Uterus (tissue), 4 donors: Measurements from ENCODE around the gene NR3C2. TPM values are rescaled to one million over a fixed set of nuclear protein-coding genes. Genes with fewer than 3 reads are reported as not detected.

Experiments
- DNase-seq, 2 donors: peaks; one replicate each; pipeline ENCODE4 v3.0.0-alpha.2; 2019 to 2020
- H3K27ac ChIP-seq, 2 donors: fragments of 200-600 bp; sonication (generic); 1 replicate in 1 of 2; 2 replicates in 1 of 2; pipeline ENCODE4 v1.5.1; 2016 to 2018
- H3K27me3 ChIP-seq, 2 donors: fragments of 200-600 bp; sonication (generic); one replicate each; pipeline ENCODE4 v1.5.1; 2018 to 2019; ENCODE audit warnings: control low read depth in 1 of 2
- H3K36me3 ChIP-seq, 2 donors: fragments of 200-600 bp; sonication (generic); one replicate each; pipeline ENCODE4 v1.5.1; 2019; ENCODE audit warnings: control low read depth in 1 of 2
- H3K4me1 ChIP-seq, 2 donors: fragments of 200-600 bp; sonication (generic); one replicate each; pipeline ENCODE4 v1.5.1; 2018 to 2019; ENCODE audit warnings: control low read depth in 1 of 2
- H3K4me3 ChIP-seq, 2 donors: fragments of 200-600 bp; sonication (generic); 1 replicate in 1 of 2; 2 replicates in 1 of 2; pipeline ENCODE4 v1.5.1; 2018 to 2019; ENCODE audit warnings: mild to moderate bottlenecking in 1 of 2
- H3K9me3 ChIP-seq, 2 donors: fragments of 200-600 bp; sonication (generic); one replicate each; pipeline ENCODE4 v1.5.1; 2019; ENCODE audit warnings: control low read depth in 1 of 2
- POLR2A ChIP-seq, 2 donors: fragments of 450-650 bp; IDR thresholded peaks; one replicate each; pipeline ENCODE4 v1.6.1; 2016; ENCODE audit warnings: antibody characterized with exemption in 2 of 2, mild to moderate bottlenecking in 1 of 2, moderate library complexity in 1 of 2
- intact Hi-C: fragments of 100-400 bp; cut with DNase I; formaldehyde crosslinking; loops from one replicate; pipeline ENCODE4 v1.15.1; 2023; ENCODE audit warnings: low total_unique reads
- total RNA-seq, 4 donors: library from RNA; depleted of rRNA in 3 of 4; stranded (reverse); fragments of >200 nt in 3 of 4; gene quantifications; one replicate each; pipeline versions ENCODE4 v1.1.0 to v1.2.4, GENCODE V29; 2014 to 2023
- TF ChIP-seq, protein P1 (sequence below), 4 experiments: fragments of 200-600 bp in 2 of 4; fragments of 450-650 bp in 2 of 4; sonication (generic) in 2 of 4; IDR thresholded peaks; one replicate each; pipeline ENCODE4 v1.5.1; 2016 to 2019; ENCODE audit warnings: antibody characterized with exemption in 4 of 4, mild to moderate bottlenecking in 2 of 4, moderate library complexity in 1 of 4
- donor health status: DM: yes; HTN: yes; CAD: no.

NR3C2 gene
- total RNA-seq, 4 donors from 2014 or later, result 10.0 to 46.7 (median 12.5) TPM

DNA sequence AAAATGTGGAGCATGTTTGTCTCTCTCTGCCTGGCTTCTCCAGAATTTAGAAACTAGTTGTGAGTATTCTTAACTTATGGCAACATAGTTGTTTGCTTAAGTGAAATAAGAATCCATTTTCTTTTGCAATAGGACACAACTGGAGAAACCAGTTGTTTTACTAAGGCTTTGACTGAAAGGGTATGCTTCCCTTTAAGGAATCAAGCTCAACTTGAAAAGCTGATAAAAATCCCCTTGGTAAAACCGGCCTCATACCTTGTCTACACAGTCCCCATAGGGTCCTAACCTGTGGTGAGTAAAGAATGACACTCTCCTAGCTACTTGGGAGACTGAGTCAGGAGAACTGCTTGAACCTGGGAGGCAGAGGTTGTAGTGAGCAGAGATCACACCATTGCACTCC is 139.8 kb downstream of the NR3C2 start:
- Histone ChIP-seq H3K27ac (no peak overlapping the region), H3K27me3 (no peaks in the 10 kb centered on the region), H3K9me3 (no peaks in the 10 kb centered on the region), H3K36me3 (no peaks in the 10 kb centered on the region), H3K4me3 (no peak overlapping the region), H3K4me1 (no peaks in the 10 kb centered on the region)
- TF ChIP-seq, protein P1, sequence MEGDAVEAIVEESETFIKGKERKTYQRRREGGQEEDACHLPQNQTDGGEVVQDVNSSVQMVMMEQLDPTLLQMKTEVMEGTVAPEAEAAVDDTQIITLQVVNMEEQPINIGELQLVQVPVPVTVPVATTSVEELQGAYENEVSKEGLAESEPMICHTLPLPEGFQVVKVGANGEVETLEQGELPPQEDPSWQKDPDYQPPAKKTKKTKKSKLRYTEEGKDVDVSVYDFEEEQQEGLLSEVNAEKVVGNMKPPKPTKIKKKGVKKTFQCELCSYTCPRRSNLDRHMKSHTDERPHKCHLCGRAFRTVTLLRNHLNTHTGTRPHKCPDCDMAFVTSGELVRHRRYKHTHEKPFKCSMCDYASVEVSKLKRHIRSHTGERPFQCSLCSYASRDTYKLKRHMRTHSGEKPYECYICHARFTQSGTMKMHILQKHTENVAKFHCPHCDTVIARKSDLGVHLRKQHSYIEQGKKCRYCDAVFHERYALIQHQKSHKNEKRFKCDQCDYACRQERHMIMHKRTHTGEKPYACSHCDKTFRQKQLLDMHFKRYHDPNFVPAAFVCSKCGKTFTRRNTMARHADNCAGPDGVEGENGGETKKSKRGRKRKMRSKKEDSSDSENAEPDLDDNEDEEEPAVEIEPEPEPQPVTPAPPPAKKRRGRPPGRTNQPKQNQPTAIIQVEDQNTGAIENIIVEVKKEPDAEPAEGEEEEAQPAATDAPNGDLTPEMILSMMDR (IDR thresholded peaks at IDR 0.05), result no peak
- TF ChIP-seq POLR2A (IDR thresholded peaks at IDR 0.05), result no peak
- intact Hi-C loops, result no loop called here
- no peak for DNase-seq

GRCh38 chr4:148300877-148301276 is 141.3 kb downstream of the NR3C2 start:
- H3K4me3 ChIP-seq, result no peak overlapping the region
- DNase-seq, result no peak
- no peaks in the 10 kb centered on the region for H3K4me1 ChIP-seq
- no peaks in the 10 kb centered on the region for H3K36me3 ChIP-seq
- H3K9me3 ChIP-seq, result no peaks in the 10 kb centered on the region
- no peak overlapping the region for H3K27ac ChIP-seq
- TF ChIP-seq POLR2A (IDR thresholded peaks at IDR 0.05), result no peak
- TF ChIP-seq, protein P1 (IDR thresholded peaks at IDR 0.05), result no peak
- intact Hi-C loops, result no loop called here
- H3K27me3 ChIP-seq, result no peaks in the 10 kb centered on the region

DNA sequence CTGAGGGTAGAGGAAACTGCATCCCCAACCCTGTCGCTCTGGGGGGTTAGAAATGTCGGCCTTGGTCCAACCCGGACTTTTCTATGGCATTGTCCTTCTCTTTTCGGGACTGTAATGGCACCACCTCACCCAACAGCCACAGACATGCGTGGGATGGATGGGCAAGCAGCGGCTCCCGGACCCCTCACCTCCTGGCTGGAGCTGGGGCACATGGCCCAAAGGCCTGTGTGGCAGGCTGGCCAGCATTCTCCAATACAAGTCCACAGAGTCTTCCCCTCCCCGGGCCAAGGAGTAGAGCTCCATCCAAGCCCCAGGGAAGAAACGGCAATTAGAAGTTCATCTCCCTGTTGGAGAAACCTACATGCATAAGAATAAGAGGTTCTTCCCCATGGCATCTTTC is 142.9 kb downstream of the NR3C2 start:
- Histone ChIP-seq H3K4me1 (no peaks in the 10 kb centered on the region), H3K4me3 (no peak overlapping the region), H3K36me3 (no peaks in the 10 kb centered on the region), H3K27ac (no peak overlapping the region), H3K27me3 (no peaks in the 10 kb centered on the region), H3K9me3 (no peaks in the 10 kb centered on the region)
- no peak for TF ChIP-seq POLR2A (IDR thresholded peaks at IDR 0.05)
- TF ChIP-seq, protein P1 (IDR thresholded peaks at IDR 0.05), result no peak
- intact Hi-C loops, result no loop called here
- no peak for DNase-seq

- TF ChIP-seq POLR2A (IDR thresholded peaks at IDR 0.05), result no peak
- TF ChIP-seq, protein P1 (IDR thresholded peaks at IDR 0.05), result no peak
- H3K9me3 ChIP-seq, result no peaks in the 10 kb centered on the region
- no peak for DNase-seq
- intact Hi-C loops, result no loop called here
- no peaks in the 10 kb centered on the region for H3K36me3 ChIP-seq
- H3K27ac ChIP-seq, result no peak overlapping the region
- H3K4me3 ChIP-seq, result no peak overlapping the region
- H3K27me3 ChIP-seq, result no peaks in the 10 kb centered on the region
- H3K4me1 ChIP-seq, result no peaks in the 10 kb centered on the region
Observed at GRCh38 chr4:148296498-148296897, 145.7 kb downstream of the NR3C2 start.

DNA sequence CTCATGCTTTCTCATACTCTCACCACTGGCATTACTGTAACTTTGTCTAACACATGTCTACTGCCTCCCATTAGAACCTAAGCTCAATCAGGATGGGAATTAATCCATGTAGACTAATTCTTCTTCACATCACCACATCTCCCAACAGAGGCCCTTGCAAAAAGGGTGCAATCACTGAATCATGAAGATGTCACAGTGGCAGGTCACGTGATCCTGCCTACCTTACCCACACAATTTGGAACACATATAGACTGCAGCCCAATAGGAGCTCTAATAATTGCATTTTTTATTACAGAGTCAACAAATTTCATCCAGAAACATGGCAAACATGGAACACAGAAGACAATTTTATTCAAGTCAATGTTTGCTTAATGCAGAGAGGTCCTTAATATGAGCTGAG is 146.6 kb downstream of the NR3C2 start:
- H3K36me3 ChIP-seq, result no peaks in the 10 kb centered on the region
- no peak overlapping the region for H3K4me3 ChIP-seq
- no peak for DNase-seq
- intact Hi-C loops, result no loop called here
- H3K4me1 ChIP-seq, result no peaks in the 10 kb centered on the region
- no peak overlapping the region for H3K27ac ChIP-seq
- H3K9me3 ChIP-seq, result no peaks in the 10 kb centered on the region
- no peak for TF ChIP-seq POLR2A (IDR thresholded peaks at IDR 0.05)
- TF ChIP-seq, protein P1 (IDR thresholded peaks at IDR 0.05), result no peak
- no peaks in the 10 kb centered on the region for H3K27me3 ChIP-seq
